HG03378 (cell line): ENCODE measurements around the gene MMP8.

Experiments used
- ATAC-seq: cut with Tn5 transposase; IDR thresholded peaks from one replicate; pipeline ENCODE4 v1.9.1; 2021; ENCODE audit warnings: mild to moderate bottlenecking, moderate library complexity; ENCODE audit not compliant: unreplicated experiment

The MMP8 gene

DNA sequence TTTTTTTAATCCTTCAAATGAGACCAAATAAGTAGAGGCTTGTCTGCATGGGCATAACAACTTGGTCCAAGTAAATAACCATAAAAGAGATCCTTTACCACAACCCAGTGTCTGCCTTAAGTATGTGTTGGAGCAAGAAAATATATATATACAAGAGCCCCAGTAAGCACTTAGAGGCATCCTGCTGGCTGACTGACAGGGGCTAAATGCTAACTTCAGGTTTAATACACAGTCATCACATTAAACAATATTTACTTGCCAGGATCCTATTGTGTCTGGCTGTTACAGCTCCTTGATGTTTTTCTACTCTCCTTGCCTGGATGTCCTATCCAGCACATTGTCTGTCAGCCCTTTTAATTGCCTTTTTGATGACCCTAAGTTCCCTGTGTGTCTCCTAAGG, 62.1 kb downstream of the MMP8 start:
- no peak for ATAC-seq
